Esophagus muscularis mucosa (tissue), 4 donors: ENCODE data around the gene KIF16B. TPM values are rescaled to one million over a fixed set of nuclear protein-coding genes. Genes with fewer than 3 reads are reported as not detected.
"Not testable (repeated sequence)": the region's sequence is repeated elsewhere in the genome, so short reads cannot be mapped to it uniquely, and the experiment has no call there.

Experiments used
- DNase-seq: peaks from one replicate; pipeline ENCODE4 v3.0.0-alpha.2; 2017; ENCODE audit errors: extremely low spot score
- H3K27ac ChIP-seq, 4 donors: fragments of 200-600 bp; sonication (generic); replicated peaks in 1 of 4; 1 replicate in 3 of 4; 2 replicates in 1 of 4; pipeline ENCODE4 v1.5.1; 2016 to 2019; ENCODE audit warnings: mild to moderate bottlenecking in 1 of 4
- H3K27me3 ChIP-seq, 4 donors: fragments of 200-600 bp; sonication (generic); one replicate each; pipeline versions ENCODE4 v1.5.1 to v1.6.0; 2016 to 2019
- H3K36me3 ChIP-seq, 4 donors: fragments of 200-600 bp; sonication (generic); one replicate each; pipeline ENCODE4 v1.5.1; 2016 to 2019
- H3K4me1 ChIP-seq, 4 donors: fragments of 200-600 bp; sonication (generic); one replicate each; pipeline ENCODE4 v1.5.1; 2016 to 2019
- H3K4me3 ChIP-seq, 4 donors: fragments of 200-600 bp; sonication (generic); 1 replicate in 2 of 4; 2 replicates in 2 of 4; pipeline ENCODE4 v1.5.1; 2016 to 2019; ENCODE audit warnings: mild to moderate bottlenecking in 4 of 4, moderate library complexity in 1 of 4
- H3K9me3 ChIP-seq, 4 donors: fragments of 200-600 bp; sonication (generic); 1 replicate in 3 of 4; 2 replicates in 1 of 4; pipeline ENCODE4 v1.5.1; 2016 to 2019
- EP300 ChIP-seq: sonication (generic); formaldehyde crosslinking; IDR thresholded peaks from one replicate; pipeline ENCODE4 v1.6.1; 2017; ENCODE audit warnings: antibody characterized with exemption
- POLR2A ChIP-seq: fragments of 450-650 bp; IDR thresholded peaks from one replicate; pipeline ENCODE4 v1.6.1; 2017; ENCODE audit warnings: antibody characterized with exemption, moderate library complexity, mild to moderate bottlenecking, low read depth
- POLR2AphosphoS5 ChIP-seq, 2 donors: sonication (generic); formaldehyde crosslinking; IDR thresholded peaks; one replicate each; pipeline ENCODE4 v1.6.1; 2017; ENCODE audit warnings: antibody characterized with exemption in 2 of 2
- WGBS: methylation state at CpG from one replicate; pipeline ENCODE4 v1.1.5; 2018; 5-methylcytosine and 5-hydroxymethylcytosine counted together
- intact Hi-C: fragments of 100-400 bp; cut with DNase I; formaldehyde crosslinking; loops from one replicate; pipeline ENCODE4 v1.15.1; 2023
- total RNA-seq, 4 donors: library from RNA; depleted of rRNA; stranded (reverse); fragments of >200 nt; gene quantifications; one replicate each; pipeline versions ENCODE4 v1.1.0 to v1.2.1, GENCODE V29; 2016
- TF ChIP-seq, protein P1 (sequence below), 3 experiments: fragments of 200-600 bp in 2 of 3; fragments of 450-650 bp in 1 of 3; sonication (generic) in 2 of 3; IDR thresholded peaks; one replicate each; pipeline ENCODE4 v1.5.1; 2017 to 2019; ENCODE audit warnings: antibody characterized with exemption in 3 of 3, mild to moderate bottlenecking in 2 of 3, moderate library complexity in 1 of 3

Gene KIF16B
- total RNA-seq, 4 donors from 2014 or later: 15.4 to 21.1 (median 19.3) TPM

DNA sequence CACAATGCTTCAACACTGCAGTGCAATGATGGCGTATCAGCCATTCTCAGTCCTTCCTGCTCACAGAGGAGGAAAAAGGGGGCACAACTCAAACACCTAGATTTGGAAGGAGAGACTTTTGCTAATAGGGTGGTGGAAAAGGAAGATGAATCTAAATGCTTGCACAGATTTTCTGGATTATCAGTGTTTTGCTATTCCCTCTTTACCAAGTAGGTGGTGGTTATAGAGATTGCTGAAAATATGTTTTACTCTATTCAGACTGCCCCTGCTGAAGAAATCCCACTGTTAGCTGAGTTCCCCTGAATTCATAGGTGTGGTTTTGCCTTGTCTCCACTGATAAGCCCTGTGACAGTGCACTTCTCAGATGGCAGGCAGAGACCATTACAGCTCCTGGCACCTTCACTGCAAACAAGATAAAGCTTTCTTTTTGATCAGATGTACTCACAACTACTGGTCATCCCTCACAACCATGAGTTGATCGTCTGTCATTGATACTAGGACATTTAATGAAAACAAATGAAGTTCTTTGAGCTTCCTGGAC is 311.4 kb downstream of the KIF16B start:
- H3K27ac ChIP-seq: no peak overlapping the region
- intact Hi-C loops: no loop called here
- H3K36me3 ChIP-seq: no peaks in the 10 kb centered on the region
- DNase-seq: no peak
- WGBS: 61% methylated on average over 2 of the region's 2 CpGs
- no peaks in the 10 kb centered on the region for H3K27me3 ChIP-seq
- H3K4me1 ChIP-seq: no peaks in the 10 kb centered on the region
- H3K4me3 ChIP-seq: no peak overlapping the region
- H3K9me3 ChIP-seq: peaks cover 0 to 14% (median 6%) of the 10 kb centered on the region in 4 donors
- TF ChIP-seq POLR2AphosphoS5 (IDR thresholded peaks at IDR 0.05) (no peak), POLR2A (no peak), EP300 (no peak)
- TF ChIP-seq, protein P1, sequence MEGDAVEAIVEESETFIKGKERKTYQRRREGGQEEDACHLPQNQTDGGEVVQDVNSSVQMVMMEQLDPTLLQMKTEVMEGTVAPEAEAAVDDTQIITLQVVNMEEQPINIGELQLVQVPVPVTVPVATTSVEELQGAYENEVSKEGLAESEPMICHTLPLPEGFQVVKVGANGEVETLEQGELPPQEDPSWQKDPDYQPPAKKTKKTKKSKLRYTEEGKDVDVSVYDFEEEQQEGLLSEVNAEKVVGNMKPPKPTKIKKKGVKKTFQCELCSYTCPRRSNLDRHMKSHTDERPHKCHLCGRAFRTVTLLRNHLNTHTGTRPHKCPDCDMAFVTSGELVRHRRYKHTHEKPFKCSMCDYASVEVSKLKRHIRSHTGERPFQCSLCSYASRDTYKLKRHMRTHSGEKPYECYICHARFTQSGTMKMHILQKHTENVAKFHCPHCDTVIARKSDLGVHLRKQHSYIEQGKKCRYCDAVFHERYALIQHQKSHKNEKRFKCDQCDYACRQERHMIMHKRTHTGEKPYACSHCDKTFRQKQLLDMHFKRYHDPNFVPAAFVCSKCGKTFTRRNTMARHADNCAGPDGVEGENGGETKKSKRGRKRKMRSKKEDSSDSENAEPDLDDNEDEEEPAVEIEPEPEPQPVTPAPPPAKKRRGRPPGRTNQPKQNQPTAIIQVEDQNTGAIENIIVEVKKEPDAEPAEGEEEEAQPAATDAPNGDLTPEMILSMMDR (IDR thresholded peaks at IDR 0.05): no peak

DNA sequence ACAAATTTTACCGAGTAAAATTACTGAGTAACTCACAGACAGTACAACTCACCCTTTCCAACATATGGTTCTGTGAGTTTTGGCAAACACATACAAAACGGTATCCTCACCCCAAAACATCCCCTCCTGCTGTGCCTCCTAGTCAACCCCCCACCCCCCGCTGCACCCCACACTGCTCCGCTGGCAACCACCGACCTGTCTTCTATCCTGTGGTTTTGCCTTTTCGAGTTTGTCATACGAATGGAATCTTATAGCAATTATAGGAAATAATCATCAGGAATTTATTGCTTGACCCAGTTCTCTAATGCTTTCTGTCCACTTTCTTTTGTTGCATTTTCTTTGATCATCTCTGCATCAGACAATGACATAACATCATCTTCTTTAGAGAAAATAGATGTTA is 312.3 kb downstream of the KIF16B start:
- Histone ChIP-seq H3K4me1 (no peaks in the 10 kb centered on the region), H3K36me3 (no peaks in the 10 kb centered on the region), H3K27ac (no peak overlapping the region), H3K9me3 (peaks cover 0 to 5% (median 1%) of the 10 kb centered on the region in 4 donors), H3K4me3 (no peak overlapping the region), H3K27me3 (no peaks in the 10 kb centered on the region)
- no peak for DNase-seq
- intact Hi-C loops: no loop called here
- TF ChIP-seq, protein P1 (IDR thresholded peaks at IDR 0.05): no peak
- no peak for TF ChIP-seq EP300
- TF ChIP-seq POLR2AphosphoS5 (IDR thresholded peaks at IDR 0.05): no peak
- TF ChIP-seq POLR2A: no peak
- 83% methylated on average over 7 of the region's 7 CpGs for WGBS

DNA sequence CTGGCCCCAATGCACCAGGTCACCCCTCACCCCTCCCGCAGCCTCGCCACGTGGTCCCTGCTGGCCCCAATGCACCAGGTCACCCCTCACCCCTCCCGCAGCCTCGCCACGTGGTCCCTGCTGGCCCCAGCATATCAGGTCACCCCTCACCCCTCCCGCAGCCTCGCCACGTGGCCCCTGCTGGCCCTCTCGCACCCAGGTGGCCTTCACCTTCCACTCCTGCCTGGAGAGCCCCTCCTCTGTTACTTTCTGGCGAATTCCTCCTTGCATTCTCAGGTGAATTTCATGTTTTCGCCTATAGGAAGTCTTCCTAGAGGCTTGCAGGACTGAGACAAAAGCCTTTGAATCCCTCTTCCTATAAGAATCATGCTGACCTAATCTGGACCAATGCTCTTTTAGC is 313.1 kb downstream of the KIF16B start:
- H3K4me3 ChIP-seq: not testable (repeated sequence)
- WGBS: 97% methylated on average over 9 of the region's 12 CpGs

DNA sequence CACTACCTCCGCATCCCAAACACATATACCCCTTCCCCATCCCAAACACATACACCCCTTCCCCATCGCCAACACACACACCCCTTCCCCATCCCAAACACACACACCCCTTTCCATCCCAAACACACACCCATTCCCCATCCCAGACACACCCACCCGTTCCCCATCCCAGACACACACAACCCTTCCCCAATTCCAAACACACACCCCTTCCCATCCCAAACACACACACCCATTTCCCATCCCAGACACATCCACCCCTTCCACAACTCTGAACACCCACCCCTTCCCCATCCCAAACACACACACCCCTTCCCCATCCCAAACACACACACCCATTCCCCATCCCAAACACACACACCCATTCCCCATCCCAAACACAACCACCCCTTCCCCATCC is 314.5 kb downstream of the KIF16B start:
- H3K36me3 ChIP-seq: no peaks in the 10 kb centered on the region
- intact Hi-C loops: no loop called here
- no peaks in the 10 kb centered on the region for H3K9me3 ChIP-seq
- no peak overlapping the region for H3K27ac ChIP-seq
- WGBS: 90% methylated on average over 3 of the region's 3 CpGs
- DNase-seq: no peak
- H3K27me3 ChIP-seq: no peaks in the 10 kb centered on the region
- no peak overlapping the region for H3K4me3 ChIP-seq
- H3K4me1 ChIP-seq: no peaks in the 10 kb centered on the region
- no peak for TF ChIP-seq POLR2A
- TF ChIP-seq, protein P1 (IDR thresholded peaks at IDR 0.05): no peak
- no peak for TF ChIP-seq POLR2AphosphoS5 (IDR thresholded peaks at IDR 0.05)
- no peak for TF ChIP-seq EP300

More for the DNA sequence above, 313.1 kb downstream of the KIF16B start:
- H3K27ac ChIP-seq, H3K36me3 ChIP-seq, H3K4me1 ChIP-seq, intact Hi-C loops, H3K27me3 ChIP-seq, H3K9me3 ChIP-seq, DNase-seq: not testable (repeated sequence)

DNA sequence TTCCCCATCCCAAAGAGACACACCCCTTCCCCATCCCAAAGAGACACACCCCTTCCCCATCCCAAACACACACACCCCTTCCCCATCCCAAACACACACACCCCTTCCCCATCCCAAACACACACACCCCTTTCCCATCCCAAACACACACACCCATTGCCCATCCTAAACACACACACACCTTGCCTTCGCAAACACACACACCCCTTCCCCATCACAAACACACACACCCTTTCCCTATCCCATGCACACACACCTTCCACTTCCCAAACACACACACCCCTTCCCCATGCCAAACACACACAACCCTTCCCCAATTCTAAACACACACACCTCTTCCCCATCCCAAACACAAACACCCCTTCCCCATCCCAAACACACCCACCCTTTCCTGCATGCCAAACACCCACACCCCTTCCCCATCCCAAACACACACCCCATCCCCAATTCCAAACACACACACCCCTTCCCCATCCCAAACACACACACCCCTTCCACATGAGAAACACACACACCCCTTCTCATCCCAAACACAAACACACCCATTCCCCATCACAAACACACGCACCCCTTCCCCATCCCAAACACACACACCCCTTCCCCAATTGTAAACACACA is 315.3 kb downstream of the KIF16B start:
- H3K27ac ChIP-seq: no peak overlapping the region
- DNase-seq: no peak
- H3K4me1 ChIP-seq: no peaks in the 10 kb centered on the region
- WGBS: 80% methylated on average over 2 of the region's 2 CpGs
- no peak overlapping the region for H3K4me3 ChIP-seq
- TF ChIP-seq EP300 (no peak), POLR2A (no peak)
- intact Hi-C loops: no loop called here
- no peaks in the 10 kb centered on the region for H3K36me3 ChIP-seq
- H3K9me3 ChIP-seq: no peaks in the 10 kb centered on the region
- no peaks in the 10 kb centered on the region for H3K27me3 ChIP-seq

DNA sequence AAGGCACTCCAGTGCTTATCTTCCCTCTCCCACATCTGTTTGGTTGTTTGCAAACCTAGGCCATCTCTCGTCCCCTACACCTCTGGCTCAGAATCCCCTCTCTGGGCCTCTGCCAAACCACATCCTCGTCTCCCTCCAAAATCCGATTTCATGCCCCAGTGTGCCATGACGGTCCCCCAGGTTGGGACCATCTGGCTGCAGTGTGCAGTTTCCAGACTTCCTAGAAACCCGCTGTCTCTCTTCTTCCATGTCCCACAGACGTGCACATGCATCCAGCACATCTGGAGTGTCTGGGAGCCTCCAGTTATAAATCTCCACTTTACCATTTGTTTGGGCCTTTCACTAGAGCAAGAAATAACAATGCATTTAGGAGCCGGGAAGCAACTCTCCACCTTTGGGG is 316.2 kb downstream of the KIF16B start:
- WGBS: 87% methylated on average over 7 of the region's 7 CpGs
- TF ChIP-seq POLR2AphosphoS5 (IDR thresholded peaks at IDR 0.05): no peak
- no peak for TF ChIP-seq POLR2A
- TF ChIP-seq, protein P1 (IDR thresholded peaks at IDR 0.05): no peak
- no peak for TF ChIP-seq EP300

More for the DNA sequence above, 316.2 kb downstream of the KIF16B start:
- H3K9me3 ChIP-seq: no peaks in the 10 kb centered on the region
- no peaks in the 10 kb centered on the region for H3K36me3 ChIP-seq
- H3K4me3 ChIP-seq: no peak overlapping the region
- intact Hi-C loops: no loop called here
- no peaks in the 10 kb centered on the region for H3K27me3 ChIP-seq
- no peaks in the 10 kb centered on the region for H3K4me1 ChIP-seq
- DNase-seq: no peak
- no peak overlapping the region for H3K27ac ChIP-seq
